Effector CD8-positive, alpha-beta T cell (primary cell): ENCODE results near the gene TMEM187.
"Not testable (repeated sequence)": the region's sequence is repeated elsewhere in the genome, so short reads cannot be mapped to it uniquely, and the experiment has no call there.

Source experiments
- DNase-seq: peaks from one replicate; lab custom pipeline; 2025; lab: John Stamatoyannopoulos, UW

TMEM187 gene

GRCh38 chrX:153971124-153971449 lies 1.5 kb upstream of the TMEM187 start:
- DNase-seq, result peak; percentile 66

GRCh38 chrX:153971450-153972367 lies 845 bp upstream of the TMEM187 start, which contains the start of gene HCFC1:
HCFC1 (minus strand) TSS chrX:153971818; CDS start chrX:153970840, 978 bp downstream.
- peak; percentile 81 for DNase-seq

- DNase-seq, result no peak
Measured at GRCh38 chrX:153973127-153974002, 811 bp downstream of the TMEM187 start.

GRCh38 chrX:153974003-153974725 lies 1.6 kb downstream of the TMEM187 start:
- no peak for DNase-seq

GRCh38 chrX:153974726-153975286 lies 2.3 kb downstream of the TMEM187 start:
- DNase-seq, result no peak

- DNase-seq, result not testable (repeated sequence)
Measured at GRCh38 chrX:153980394-153980793, 7.8 kb downstream of the TMEM187 start.

- no peak for DNase-seq
Measured at GRCh38 chrX:153981231-153981630, 8.7 kb downstream of the TMEM187 start.

- DNase-seq, result peak; percentile 27
Measured at GRCh38 chrX:153981771-153982533, 9.4 kb downstream of the TMEM187 start.

GRCh38 chrX:153983321-153983801 lies 10.8 kb downstream of the TMEM187 start:
- no peak for DNase-seq

GRCh38 chrX:153984351-153985178 lies 12.0 kb downstream of the TMEM187 start:
- DNase-seq, result no peak

GRCh38 chrX:153988493-153988892 lies 15.9 kb downstream of the TMEM187 start:
- DNase-seq, result no peak

- DNase-seq, result no peak
Measured at GRCh38 chrX:153989973-153990655, 17.6 kb downstream of the TMEM187 start.

GRCh38 chrX:153991013-153991580 lies 18.5 kb downstream of the TMEM187 start:
- DNase-seq, result no peak

- no peak for DNase-seq
Measured at GRCh38 chrX:153992180-153992579, 19.6 kb downstream of the TMEM187 start.

- no peak for DNase-seq
Measured at GRCh38 chrX:153993079-153993478, 20.5 kb downstream of the TMEM187 start.

- DNase-seq, result no peak
Measured at GRCh38 chrX:153993978-153994377, 21.4 kb downstream of the TMEM187 start.

- not testable (repeated sequence) for DNase-seq
Measured at GRCh38 chrX:153994398-153994797, 21.8 kb downstream of the TMEM187 start.

GRCh38 chrX:153995504-153995903 lies 22.9 kb downstream of the TMEM187 start:
- no peak for DNase-seq
